HEK293 (cell line): ENCODE data around the gene B4GALNT1.

Experiments used
- CTCF ChIA-PET: fragments of 350-600 bp; formaldehyde crosslinking; extraction: SDS; loops from one replicate; lab custom pipeline; 2021; ENCODE audit warnings: antibody characterized with exemption; lab: Yijun Ruan, JAX
- POLR2A ChIA-PET: fragments of 300-600 bp; formaldehyde crosslinking; extraction: SDS; loops from one replicate; lab custom pipeline; 2020; ENCODE audit warnings: antibody characterized with exemption, inconsistent platforms; lab: Yijun Ruan, JAX
- H3K27ac ChIP-seq: fragments of 200-500 bp; sonication (Bioruptor generic); 2 replicates; pipeline ENCODE4 v1.5.1; 2014; ENCODE audit warnings: low read depth, low read length, control low read depth, inconsistent platforms; ENCODE audit errors: extremely low read depth
- H3K36me3 ChIP-seq, 2 experiments: fragments of 200-500 bp in 1 of 2; sonication (Bioruptor generic) in 1 of 2; 1 replicate in 1 of 2; 2 replicates in 1 of 2; pipeline ENCODE4 v1.5.1; 2014 to 2017; ENCODE audit warnings: inconsistent platforms in 2 of 2, low read length in 2 of 2; ENCODE audit not compliant: control insufficient read depth in 2 of 2, insufficient read depth in 1 of 2
- H3K4me1 ChIP-seq: fragments of 200-500 bp; sonication (Bioruptor generic); 2 replicates; pipeline ENCODE4 v1.5.1; 2014; ENCODE audit warnings: mild to moderate bottlenecking, low read length, inconsistent platforms; ENCODE audit not compliant: control insufficient read depth, insufficient read depth
- H3K4me3 ChIP-seq: 2 replicates; pipeline ENCODE4 v1.5.1; 2011; ENCODE audit warnings: low read depth, mild to moderate bottlenecking, control low read depth, low read length, moderate library complexity
- H3K9me3 ChIP-seq: fragments of 200-500 bp; sonication (Bioruptor generic); 2 replicates; pipeline ENCODE4 v1.5.1; 2014; ENCODE audit warnings: low read depth, low read length, inconsistent platforms; ENCODE audit not compliant: control insufficient read depth, insufficient read depth
- ELK4 ChIP-seq: IDR thresholded peaks from 2 replicates; pipeline ENCODE4 v1.6.1; 2011; ENCODE audit warnings: mild to moderate bottlenecking, low read depth, low read length, borderline replicate concordance
- GLI4 ChIP-seq: fragments of 450-650 bp; formaldehyde crosslinking; IDR thresholded peaks from 2 replicates; pipeline ENCODE4 v1.5.1; 2016; ENCODE audit warnings: missing biosample characterization, missing genetic modification characterization
- GLIS1 ChIP-seq: fragments of 450-650 bp; formaldehyde crosslinking; IDR thresholded peaks from 2 replicates; pipeline ENCODE4 v1.5.1; 2016; ENCODE audit warnings: missing biosample characterization, missing genetic modification characterization
- PRDM2 ChIP-seq: fragments of 450-650 bp; formaldehyde crosslinking; IDR thresholded peaks from 2 replicates; pipeline ENCODE4 v1.5.1; 2016; ENCODE audit warnings: missing biosample characterization, missing genetic modification characterization, borderline replicate concordance
- SP3 ChIP-seq: fragments of 450-650 bp; formaldehyde crosslinking; IDR thresholded peaks from 2 replicates; pipeline ENCODE4 v1.5.1; 2016; ENCODE audit warnings: missing biosample characterization, missing genetic modification characterization
- ZBTB17 ChIP-seq: fragments of 450-650 bp; formaldehyde crosslinking; IDR thresholded peaks from 2 replicates; pipeline ENCODE4 v1.5.1; 2016; ENCODE audit warnings: missing biosample characterization, missing genetic modification characterization
- ZFP3 ChIP-seq: fragments of 450-650 bp; formaldehyde crosslinking; IDR thresholded peaks from 2 replicates; pipeline ENCODE4 v1.5.1; 2016; ENCODE audit warnings: low read depth, missing biosample characterization, missing genetic modification characterization
- ZNF114 ChIP-seq: fragments of 450-650 bp; formaldehyde crosslinking; IDR thresholded peaks from 2 replicates; pipeline ENCODE4 v1.5.0; 2017; ENCODE audit warnings: missing biosample characterization, missing genetic modification characterization
- ZNF16 ChIP-seq: fragments of 450-650 bp; formaldehyde crosslinking; IDR thresholded peaks from 2 replicates; pipeline ENCODE4 v1.5.1; 2016; ENCODE audit warnings: low read depth, missing biosample characterization, missing genetic modification characterization
- ZNF174 ChIP-seq: fragments of 450-650 bp; formaldehyde crosslinking; IDR thresholded peaks from 2 replicates; pipeline ENCODE4 v1.5.0; 2017; ENCODE audit warnings: missing biosample characterization, mild to moderate bottlenecking, missing genetic modification characterization
- ZNF202 ChIP-seq: fragments of 450-650 bp; formaldehyde crosslinking; IDR thresholded peaks from 2 replicates; pipeline ENCODE4 v1.5.1; 2016; ENCODE audit warnings: missing biosample characterization, missing genetic modification characterization, borderline replicate concordance
- ZNF24 ChIP-seq: fragments of 450-650 bp; formaldehyde crosslinking; IDR thresholded peaks from 2 replicates; pipeline ENCODE4 v1.5.1; 2016; ENCODE audit warnings: missing biosample characterization, missing genetic modification characterization
- ZNF248 ChIP-seq: fragments of 450-650 bp; formaldehyde crosslinking; IDR thresholded peaks from 2 replicates; pipeline ENCODE4 v1.5.1; 2017; ENCODE audit warnings: missing biosample characterization, missing genetic modification characterization
- ZNF416 ChIP-seq: fragments of 450-650 bp; formaldehyde crosslinking; IDR thresholded peaks from 2 replicates; pipeline ENCODE4 v1.5.1; 2016; ENCODE audit warnings: missing biosample characterization, missing genetic modification characterization
- ZNF473 ChIP-seq: fragments of 450-650 bp; formaldehyde crosslinking; IDR thresholded peaks from 2 replicates; pipeline ENCODE4 v1.5.1; 2017; ENCODE audit warnings: missing biosample characterization, missing genetic modification characterization
- ZNF518A ChIP-seq: fragments of 450-650 bp; formaldehyde crosslinking; conservative IDR thresholded peaks from 2 replicates; pipeline ENCODE4 v1.5.1; 2016; ENCODE audit warnings: low read depth, missing biosample characterization, missing genetic modification characterization
- ZNF621 ChIP-seq: fragments of 450-650 bp; formaldehyde crosslinking; IDR thresholded peaks from 2 replicates; pipeline ENCODE4 v1.5.1; 2017; ENCODE audit warnings: missing biosample characterization, missing genetic modification characterization

B4GALNT1 gene

GRCh38 chr12:57592551-57593165 is 40.3 kb downstream of the B4GALNT1 start:
- Histone ChIP-seq H3K4me1 (peaks cover 5% of the 10 kb centered on the region), H3K27ac (no peak overlapping the region), H3K9me3 (no peaks in the 10 kb centered on the region), H3K4me3 (no peak overlapping the region), H3K36me3 (peaks cover 11 to 30% of the 10 kb centered on the region in 2 experiments; a peak in 2 of 3 replicates)
- CTCF ChIA-PET: interaction anchor here (0.6 to 3.3 kb wide), 6 partner anchors 8 to 174 kb away, joined by 3 to 42 read pairs (median 4); partner anchors contain the start of gene B4GALNT1
- POLR2A ChIA-PET: interaction anchor here (1.1 to 2.6 kb wide), 4 partner anchors 13 to 72 kb away, joined by 3 to 9 read pairs (median 4); partner anchors contain the start of genes B4GALNT1 and DDIT3
- TF ChIP-seq ZNF114 (tag by site-specific recombination): no peak
- no peak for TF ChIP-seq PRDM2 (tag by site-specific recombination)
- no peak for TF ChIP-seq ZNF174 (tag by site-specific recombination)
- TF ChIP-seq SP3 (tag by site-specific recombination): no peak
- TF ChIP-seq GLIS1 (tag by site-specific recombination): no peak
- no peak for TF ChIP-seq ZNF16 (tag by site-specific recombination)
- no peak for TF ChIP-seq ZBTB17 (tag by site-specific recombination)
- no peak for TF ChIP-seq ZFP3
- TF ChIP-seq ZNF621: no peak
- no peak for TF ChIP-seq ZNF248 (tag by site-specific recombination)
- no peak for TF ChIP-seq ZNF24 (tag by site-specific recombination)
- TF ChIP-seq ZNF416 (tag by site-specific recombination): no peak
- no peak for TF ChIP-seq ZNF202 (tag by site-specific recombination)
- no peak for TF ChIP-seq ELK4
- no peak for TF ChIP-seq ZNF518A (tag by site-specific recombination)
- no peak for TF ChIP-seq GLI4 (tag by site-specific recombination)
- no peak for TF ChIP-seq ZNF473 (tag by site-specific recombination)
